Vagina (tissue), 2 donors: ENCODE measurements around the gene CRTAP. TPM values are rescaled to one million over a fixed set of nuclear protein-coding genes. Genes with fewer than 3 reads are reported as not detected.
"Not testable (repeated sequence)": the region's sequence is repeated elsewhere in the genome, so short reads cannot be mapped to it uniquely, and the experiment has no call there.

ENCODE experiments used
- DNase-seq, 2 donors: peaks; one replicate each; pipeline ENCODE4 v3.0.0-alpha.2; 2017; ENCODE audit errors: extremely low spot score in 2 of 2
- H3K27ac ChIP-seq: fragments of 200-600 bp; sonication (generic); one replicate; pipeline ENCODE4 v1.5.1; 2019
- H3K27me3 ChIP-seq: fragments of 200-600 bp; sonication (generic); one replicate; pipeline ENCODE4 v1.5.1; 2019
- H3K36me3 ChIP-seq, 2 donors: fragments of 200-600 bp; sonication (generic); one replicate each; pipeline ENCODE4 v1.5.1; 2017 to 2019
- H3K4me1 ChIP-seq: fragments of 200-600 bp; sonication (generic); one replicate; pipeline ENCODE4 v1.5.1; 2019
- H3K4me3 ChIP-seq, 2 donors: fragments of 200-600 bp; sonication (generic); 1 replicate in 1 of 2; 2 replicates in 1 of 2; pipeline ENCODE4 v1.5.1; 2016 to 2019
- H3K9me3 ChIP-seq: fragments of 200-600 bp; sonication (generic); one replicate; pipeline ENCODE4 v1.5.1; 2019
- POLR2A ChIP-seq, 2 donors: fragments of 450-650 bp; IDR thresholded peaks; one replicate each; pipeline ENCODE4 v1.6.1; 2017; ENCODE audit warnings: antibody characterized with exemption in 2 of 2, mild to moderate bottlenecking in 2 of 2, moderate library complexity in 2 of 2
- POLR2AphosphoS5 ChIP-seq, 2 donors: sonication (generic); formaldehyde crosslinking; IDR thresholded peaks; one replicate each; pipeline ENCODE4 v1.9.0; 2017; ENCODE audit warnings: antibody characterized with exemption in 2 of 2, mild to moderate bottlenecking in 2 of 2, low read depth in 1 of 2; ENCODE audit not compliant: insufficient read depth in 1 of 2
- intact Hi-C: fragments of 100-400 bp; cut with DNase I; formaldehyde crosslinking; loops from one replicate; pipeline ENCODE4 v1.15.1; 2023
- total RNA-seq: library from RNA; depleted of rRNA; stranded (reverse); fragments of >200 nt; gene quantifications from one replicate; pipeline ENCODE4 v1.2.3, GENCODE V29; 2016
- TF ChIP-seq, protein P1 (sequence below), 3 experiments: fragments of 450-650 bp in 2 of 3; fragments of 200-600 bp in 1 of 3; sonication (generic) in 1 of 3; IDR thresholded peaks; one replicate each; pipeline ENCODE4 v1.5.1; 2017 to 2019; ENCODE audit warnings: antibody characterized with exemption in 3 of 3, mild to moderate bottlenecking in 2 of 3, moderate library complexity in 2 of 3

The CRTAP gene
- total RNA-seq, 1 donor from 2014 or later: 272 TPM

- H3K4me3 ChIP-seq: no peak overlapping the region
- peaks cover 0 to 26% of the 10 kb centered on the region in 2 donors for H3K36me3 ChIP-seq
- intact Hi-C loops: no loop called here
- DNase-seq: no peak
- H3K27me3 ChIP-seq: no peaks in the 10 kb centered on the region
- no peaks in the 10 kb centered on the region for H3K9me3 ChIP-seq
- no peak overlapping the region for H3K27ac ChIP-seq
- TF ChIP-seq POLR2AphosphoS5 (IDR thresholded peaks at IDR 0.05; ENCODE audit: insufficient read depth in 1 of 2, low read depth in 1 of 2): no peak
- TF ChIP-seq, protein P1, sequence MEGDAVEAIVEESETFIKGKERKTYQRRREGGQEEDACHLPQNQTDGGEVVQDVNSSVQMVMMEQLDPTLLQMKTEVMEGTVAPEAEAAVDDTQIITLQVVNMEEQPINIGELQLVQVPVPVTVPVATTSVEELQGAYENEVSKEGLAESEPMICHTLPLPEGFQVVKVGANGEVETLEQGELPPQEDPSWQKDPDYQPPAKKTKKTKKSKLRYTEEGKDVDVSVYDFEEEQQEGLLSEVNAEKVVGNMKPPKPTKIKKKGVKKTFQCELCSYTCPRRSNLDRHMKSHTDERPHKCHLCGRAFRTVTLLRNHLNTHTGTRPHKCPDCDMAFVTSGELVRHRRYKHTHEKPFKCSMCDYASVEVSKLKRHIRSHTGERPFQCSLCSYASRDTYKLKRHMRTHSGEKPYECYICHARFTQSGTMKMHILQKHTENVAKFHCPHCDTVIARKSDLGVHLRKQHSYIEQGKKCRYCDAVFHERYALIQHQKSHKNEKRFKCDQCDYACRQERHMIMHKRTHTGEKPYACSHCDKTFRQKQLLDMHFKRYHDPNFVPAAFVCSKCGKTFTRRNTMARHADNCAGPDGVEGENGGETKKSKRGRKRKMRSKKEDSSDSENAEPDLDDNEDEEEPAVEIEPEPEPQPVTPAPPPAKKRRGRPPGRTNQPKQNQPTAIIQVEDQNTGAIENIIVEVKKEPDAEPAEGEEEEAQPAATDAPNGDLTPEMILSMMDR (IDR thresholded peaks at IDR 0.05): no peak
- no peak for TF ChIP-seq POLR2A (IDR thresholded peaks at IDR 0.05)
- H3K4me1 ChIP-seq: no peaks in the 10 kb centered on the region
Observed at GRCh38 chr3:33071946-33072345, 41.9 kb upstream of the CRTAP start.

GRCh38 chr3:33074217-33075067 is 39.4 kb upstream of the CRTAP start:
- Histone ChIP-seq H3K36me3 (peaks cover 0 to 8% of the 10 kb centered on the region in 2 donors), H3K27me3 (no peaks in the 10 kb centered on the region), H3K4me1 (no peaks in the 10 kb centered on the region), H3K4me3 (no peak overlapping the region), H3K9me3 (no peaks in the 10 kb centered on the region), H3K27ac (no peak overlapping the region)
- intact Hi-C loops: no loop called here
- TF ChIP-seq POLR2AphosphoS5 (IDR thresholded peaks at IDR 0.05; ENCODE audit: insufficient read depth in 1 of 2, low read depth in 1 of 2) (no peak), POLR2A (IDR thresholded peaks at IDR 0.05) (no peak)
- TF ChIP-seq, protein P1 (IDR thresholded peaks at IDR 0.05): peak; percentile 64 to 72 (median 70)
- no peak for DNase-seq

DNA sequence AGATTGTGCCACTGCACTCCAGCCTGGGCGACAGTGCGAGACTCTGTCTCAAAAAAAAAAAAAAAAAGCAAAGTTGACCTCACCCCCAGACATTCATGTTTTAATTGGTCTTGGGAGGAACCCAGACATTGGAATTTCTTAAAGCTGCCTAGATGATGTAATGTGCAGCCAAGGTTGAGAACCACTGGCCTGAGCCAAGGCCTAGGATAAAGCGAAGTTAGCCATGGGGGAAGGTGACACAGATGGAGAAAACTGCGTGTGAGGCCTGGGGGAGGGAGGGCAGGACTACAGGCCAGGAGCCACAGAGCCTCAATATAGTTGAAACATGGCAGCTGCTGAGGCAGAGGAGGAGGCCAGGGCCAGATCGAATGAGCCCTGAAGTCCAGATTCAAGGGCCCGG is 37.8 kb upstream of the CRTAP start:
- Histone ChIP-seq H3K4me3 (no peak overlapping the region), H3K9me3 (no peaks in the 10 kb centered on the region), H3K27ac (no peak overlapping the region), H3K36me3 (peaks cover 0 to 7% of the 10 kb centered on the region in 2 donors), H3K4me1 (no peaks in the 10 kb centered on the region), H3K27me3 (no peaks in the 10 kb centered on the region)
- intact Hi-C loops: no loop called here
- DNase-seq: no peak
- no peak for TF ChIP-seq POLR2AphosphoS5 (IDR thresholded peaks at IDR 0.05; ENCODE audit: insufficient read depth in 1 of 2, low read depth in 1 of 2)
- TF ChIP-seq, protein P1 (IDR thresholded peaks at IDR 0.05): no peak
- no peak for TF ChIP-seq POLR2A (IDR thresholded peaks at IDR 0.05)

DNA sequence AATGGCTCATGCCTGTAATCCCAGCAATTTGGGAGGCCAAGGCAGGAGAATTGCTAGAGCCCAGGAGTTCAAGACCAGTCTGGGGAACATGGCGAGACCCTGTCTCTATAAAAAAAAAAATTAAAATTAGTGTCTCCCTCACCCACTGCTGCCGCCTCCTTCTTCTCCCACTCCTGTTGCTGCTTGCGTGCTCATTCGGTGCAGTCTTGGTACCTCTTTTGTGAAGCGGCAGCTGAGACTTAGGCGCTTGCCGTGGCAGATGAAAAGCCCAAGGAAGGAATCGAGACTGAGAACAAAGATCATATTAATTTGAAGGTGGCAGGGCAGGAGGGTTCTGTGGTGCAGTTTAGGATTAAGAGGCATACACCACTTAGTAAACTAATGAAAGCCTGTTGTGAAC is 36.9 kb upstream of the CRTAP start:
- intact Hi-C loops: no loop called here
- Histone ChIP-seq H3K9me3 (no peaks in the 10 kb centered on the region), H3K4me3 (no peak overlapping the region), H3K27ac (no peak overlapping the region), H3K27me3 (no peaks in the 10 kb centered on the region), H3K36me3 (no peaks in the 10 kb centered on the region), H3K4me1 (no peaks in the 10 kb centered on the region)
- TF ChIP-seq, protein P1 (IDR thresholded peaks at IDR 0.05): no peak
- TF ChIP-seq POLR2AphosphoS5 (IDR thresholded peaks at IDR 0.05; ENCODE audit: insufficient read depth in 1 of 2, low read depth in 1 of 2) (no peak), POLR2A (IDR thresholded peaks at IDR 0.05) (no peak)
- no peak for DNase-seq

GRCh38 chr3:33077976-33078375 is 35.8 kb upstream of the CRTAP start:
- Histone ChIP-seq H3K27me3 (no peaks in the 10 kb centered on the region), H3K27ac (no peak overlapping the region), H3K9me3 (no peaks in the 10 kb centered on the region), H3K4me1 (no peaks in the 10 kb centered on the region), H3K36me3 (no peaks in the 10 kb centered on the region), H3K4me3 (no peak overlapping the region)
- DNase-seq: no peak
- TF ChIP-seq POLR2AphosphoS5 (IDR thresholded peaks at IDR 0.05; ENCODE audit: insufficient read depth in 1 of 2, low read depth in 1 of 2): no peak
- no peak for TF ChIP-seq POLR2A (IDR thresholded peaks at IDR 0.05)
- TF ChIP-seq, protein P1 (IDR thresholded peaks at IDR 0.05): no peak
- intact Hi-C loops: no loop called here

GRCh38 chr3:33079813-33080212 is 34.0 kb upstream of the CRTAP start:
- intact Hi-C loops: not testable (repeated sequence)

More at GRCh38 chr3:33079813-33080212, 34.0 kb upstream of the CRTAP start:
- not testable (repeated sequence) for H3K4me1 ChIP-seq, H3K27me3 ChIP-seq, H3K9me3 ChIP-seq, DNase-seq, H3K27ac ChIP-seq, H3K4me3 ChIP-seq, H3K36me3 ChIP-seq
